DOHH2 (cell line): ENCODE results near the gene PCDH9.

Experiments used
- EZH2phosphoT487 ChIP-seq: fragments of 200-600 bp; sonication (generic); IDR thresholded peaks from 2 replicates; pipeline ENCODE4 v1.6.1; 2017; ENCODE audit warnings: borderline replicate concordance, mild to moderate bottlenecking, antibody characterized with exemption, low read length, moderate library complexity, mixed read lengths
- TF ChIP-seq, protein P1 (sequence below): fragments of 200-600 bp; sonication (generic); IDR thresholded peaks from one replicate; pipeline ENCODE4 v1.5.1; 2014; ENCODE audit warnings: antibody characterized with exemption, mild to moderate bottlenecking, low read depth, low read length; ENCODE audit not compliant: poor library complexity, severe bottlenecking

DNA sequence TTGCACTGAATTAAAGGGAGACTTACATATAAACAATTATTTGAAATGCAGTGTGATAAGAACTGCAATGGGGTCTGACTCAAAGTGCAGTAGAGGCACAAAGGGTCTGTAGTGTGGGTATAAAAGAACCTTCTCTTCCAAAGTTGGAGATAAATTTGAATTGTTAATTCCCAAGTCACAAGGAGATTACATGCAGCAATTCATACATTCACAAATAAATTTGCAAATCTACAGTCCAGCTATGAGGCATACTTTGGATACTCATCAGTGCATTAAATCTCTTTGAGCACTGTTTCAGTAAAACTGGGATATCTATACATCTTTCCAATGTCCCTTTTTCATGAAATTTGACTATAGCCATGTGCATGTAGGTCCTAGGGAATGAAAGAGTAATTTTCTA lies 799.4 kb downstream of the PCDH9 start:
- TF ChIP-seq, protein P1, sequence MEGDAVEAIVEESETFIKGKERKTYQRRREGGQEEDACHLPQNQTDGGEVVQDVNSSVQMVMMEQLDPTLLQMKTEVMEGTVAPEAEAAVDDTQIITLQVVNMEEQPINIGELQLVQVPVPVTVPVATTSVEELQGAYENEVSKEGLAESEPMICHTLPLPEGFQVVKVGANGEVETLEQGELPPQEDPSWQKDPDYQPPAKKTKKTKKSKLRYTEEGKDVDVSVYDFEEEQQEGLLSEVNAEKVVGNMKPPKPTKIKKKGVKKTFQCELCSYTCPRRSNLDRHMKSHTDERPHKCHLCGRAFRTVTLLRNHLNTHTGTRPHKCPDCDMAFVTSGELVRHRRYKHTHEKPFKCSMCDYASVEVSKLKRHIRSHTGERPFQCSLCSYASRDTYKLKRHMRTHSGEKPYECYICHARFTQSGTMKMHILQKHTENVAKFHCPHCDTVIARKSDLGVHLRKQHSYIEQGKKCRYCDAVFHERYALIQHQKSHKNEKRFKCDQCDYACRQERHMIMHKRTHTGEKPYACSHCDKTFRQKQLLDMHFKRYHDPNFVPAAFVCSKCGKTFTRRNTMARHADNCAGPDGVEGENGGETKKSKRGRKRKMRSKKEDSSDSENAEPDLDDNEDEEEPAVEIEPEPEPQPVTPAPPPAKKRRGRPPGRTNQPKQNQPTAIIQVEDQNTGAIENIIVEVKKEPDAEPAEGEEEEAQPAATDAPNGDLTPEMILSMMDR, result no peak
- TF ChIP-seq EZH2phosphoT487, result no peak
